A549 (cell line): ENCODE measurements around the gene FAM187B. TPM values are rescaled to one million over a fixed set of nuclear protein-coding genes. Genes with fewer than 3 reads are reported as not detected.

ENCODE experiments used
- ATAC-seq, 2 experiments: fragments of 200-7000 bp in 1 of 2; fragments of >200 bp in 1 of 2; cut with Nextera tagmentation in 1 of 2; cut with Tn5 transposase in 1 of 2; 3 replicates each; pipeline versions ENCODE4 v1.8.0 to v1.9.1; 2018 to 2020; ENCODE audit warnings: mild to moderate bottlenecking in 1 of 2, moderate library complexity in 1 of 2
- CTCF ChIA-PET: fragments of 300-600 bp; sonication (Branson Sonifier 250); formaldehyde crosslinking; extraction: SDS; loops from one replicate; lab custom pipeline; 2021; ENCODE audit warnings: antibody characterized with exemption, inconsistent platforms; lab: Yijun Ruan, JAX
- POLR2A ChIA-PET: fragments of 350-600 bp; formaldehyde crosslinking; extraction: SDS; loops from one replicate; lab custom pipeline; 2021; ENCODE audit warnings: antibody characterized with exemption, inconsistent platforms; lab: Yijun Ruan, JAX
- DNase-seq, 2 experiments: peaks; one replicate each; pipeline versions ENCODE4 v3.0.0 to v3.0.0-alpha.2; 2011 to 2016; ENCODE audit warnings: low read depth in 1 of 2, low spot score in 1 of 2
- FAIRE-seq: peaks from 2 replicates; lab custom pipeline; 2011; peaks lifted over from hg19 to GRCh38; lab: Jason Lieb, UNC
- H3K27ac ChIP-seq, 2 experiments: fragments of >200 bp; sonication (Bioruptor Twin); formaldehyde crosslinking; 3 replicates each; pipeline ENCODE4 v1.5.1; 2016 to 2017
- H3K4me1 ChIP-seq: fragments of >200 bp; sonication (Bioruptor Twin); formaldehyde crosslinking; 3 replicates; pipeline ENCODE4 v1.6.1; 2016
- H3K4me2 ChIP-seq: fragments of >200 bp; sonication (Bioruptor Twin); formaldehyde crosslinking; 3 replicates; pipeline ENCODE4 v1.6.1; 2016
- H3K4me3 ChIP-seq: fragments of >200 bp; sonication (Bioruptor Twin); formaldehyde crosslinking; 3 replicates; pipeline ENCODE4 v1.5.1; 2016
- H3K9me3 ChIP-seq: fragments of >200 bp; sonication (Bioruptor Twin); formaldehyde crosslinking; 3 replicates; pipeline ENCODE4 v1.6.1; 2016
- BCL3 ChIP-seq: fragments of >200 bp; sonication (Bioruptor Twin); formaldehyde crosslinking; IDR thresholded peaks from 3 replicates; pipeline ENCODE4 v1.6.1; 2016
- CBX2 ChIP-seq: fragments of 200-600 bp; sonication (generic); IDR thresholded peaks from 2 replicates; pipeline ENCODE4 v1.6.1; 2016; ENCODE audit warnings: low read depth, mild to moderate bottlenecking, borderline replicate concordance
- CBX8 ChIP-seq: fragments of 200-600 bp; sonication (generic); IDR thresholded peaks from 2 replicates; pipeline ENCODE4 v1.6.1; 2016
- CEBPB ChIP-seq, 2 experiments: fragments of >200 bp in 1 of 2; sonication (Bioruptor Twin) in 1 of 2; formaldehyde crosslinking in 1 of 2; IDR thresholded peaks; 2 replicates each; pipeline ENCODE4 v1.6.1; 2012 to 2016
- CHD4 ChIP-seq: fragments of 200-600 bp; sonication (generic); IDR thresholded peaks from 2 replicates; pipeline ENCODE4 v1.6.1; 2016; ENCODE audit warnings: antibody characterized with exemption, mild to moderate bottlenecking, borderline replicate concordance
- CTCF ChIP-seq: fragments of >200 bp; sonication (Bioruptor Twin); formaldehyde crosslinking; IDR thresholded peaks from 3 replicates; pipeline ENCODE4 v1.5.1; 2016
- EHF ChIP-seq: fragments of 250-450 bp; sonication (Bioruptor Pico); IDR thresholded peaks from 2 replicates; pipeline ENCODE4 v1.5.0; 2020; ENCODE audit warnings: mild to moderate bottlenecking
- EHMT2 ChIP-seq: fragments of 200-600 bp; sonication (generic); IDR thresholded peaks from 2 replicates; pipeline ENCODE4 v1.6.1; 2016; ENCODE audit warnings: antibody characterized with exemption, low read depth, mild to moderate bottlenecking, moderate library complexity
- EP300 ChIP-seq, 2 experiments: fragments of >200 bp; sonication (Bioruptor Twin); formaldehyde crosslinking; IDR thresholded peaks; 2 replicates in 1 of 2; 3 replicates in 1 of 2; pipeline ENCODE4 v1.6.1; 2016 to 2017
- FOXS1 ChIP-seq: fragments of 250-450 bp; sonication (Bioruptor Pico); IDR thresholded peaks from 2 replicates; pipeline ENCODE4 v1.5.0; 2020; ENCODE audit warnings: mild to moderate bottlenecking, moderate library complexity
- HDAC2 ChIP-seq: fragments of 200-600 bp; sonication (generic); IDR thresholded peaks from 2 replicates; pipeline ENCODE4 v1.6.1; 2016
- HOXA7 ChIP-seq: fragments of 250-450 bp; sonication (Bioruptor Pico); IDR thresholded peaks from 2 replicates; pipeline ENCODE4 v1.5.0; 2020; ENCODE audit warnings: mild to moderate bottlenecking, moderate library complexity
- JUNB ChIP-seq: fragments of >200 bp; sonication (Bioruptor Twin); formaldehyde crosslinking; IDR thresholded peaks from 2 replicates; pipeline ENCODE4 v1.6.1; 2016
- KDM1A ChIP-seq: fragments of 200-600 bp; sonication (generic); IDR thresholded peaks from 2 replicates; pipeline ENCODE4 v1.6.1; 2016; ENCODE audit warnings: low read depth, mild to moderate bottlenecking
- MAX ChIP-seq: IDR thresholded peaks from 2 replicates; pipeline ENCODE4 v1.6.1; 2012
- MAZ ChIP-seq: fragments of 150-350 bp; IDR thresholded peaks from 2 replicates; pipeline ENCODE4 v1.6.1; 2014; ENCODE audit warnings: antibody characterized with exemption, low read depth, low read length, borderline replicate concordance
- MYC ChIP-seq: IDR thresholded peaks from 2 replicates; pipeline ENCODE4 v1.6.1; 2012; ENCODE audit warnings: mild to moderate bottlenecking, inconsistent platforms, low read length, improper control_type of control experiment, borderline replicate concordance
- NPAS2 ChIP-seq: fragments of 250-450 bp; sonication (Bioruptor Pico); IDR thresholded peaks from 2 replicates; pipeline ENCODE4 v1.8.0; 2022; ENCODE audit warnings: mild to moderate bottlenecking, moderate library complexity, borderline replicate concordance
- NR3C1 ChIP-seq: fragments of >200 bp; sonication (Bioruptor Twin); formaldehyde crosslinking; IDR thresholded peaks from 3 replicates; pipeline ENCODE4 v1.6.1; 2017
- PHF8 ChIP-seq: fragments of 200-600 bp; sonication (generic); IDR thresholded peaks from 2 replicates; pipeline ENCODE4 v1.6.1; 2016; ENCODE audit warnings: low read depth, mild to moderate bottlenecking, antibody characterized with exemption, moderate library complexity, borderline replicate concordance
- RNF2 ChIP-seq: fragments of 200-600 bp; sonication (generic); IDR thresholded peaks from 2 replicates; pipeline ENCODE4 v1.6.1; 2016; ENCODE audit warnings: low read depth, mild to moderate bottlenecking, antibody characterized with exemption, moderate library complexity, borderline replicate concordance
- SREBF2 ChIP-seq: fragments of 450-650 bp; IDR thresholded peaks from 2 replicates; pipeline ENCODE4 v1.6.1; 2014; ENCODE audit warnings: mild to moderate bottlenecking, moderate library complexity
- TP53 ChIP-seq: fragments of 250-450 bp; sonication (Bioruptor Pico); IDR thresholded peaks from 2 replicates; pipeline ENCODE4 v1.5.0; 2021; ENCODE audit warnings: mild to moderate bottlenecking, moderate library complexity
- USF2 ChIP-seq: fragments of 450-650 bp; IDR thresholded peaks from 2 replicates; pipeline ENCODE4 v1.6.1; 2014; ENCODE audit warnings: antibody characterized with exemption
- ZNF302 ChIP-seq: fragments of 250-450 bp; sonication (Bioruptor Pico); IDR thresholded peaks from 2 replicates; pipeline ENCODE4 v1.9.0; 2021; ENCODE audit warnings: inconsistent platforms, mild to moderate bottlenecking, moderate library complexity
- ZSCAN20 ChIP-seq: fragments of 250-450 bp; sonication (Bioruptor Pico); IDR thresholded peaks from 2 replicates; pipeline ENCODE4 v1.8.0; 2022; ENCODE audit warnings: mild to moderate bottlenecking, moderate library complexity
- WGBS: methylation state at CpG from one replicate; pipeline ENCODE4 v1.1.6; 2017; ENCODE audit errors: missing lambda C conversion rate; 5-methylcytosine and 5-hydroxymethylcytosine counted together
- polyA plus RNA-seq, 4 experiments: library from polyadenylated mRNA; depleted of rRNA in 3 of 4; stranded (reverse); fragments of >200 nt; fragmentation: RNase III in 1 of 4; extraction: RNeasy Plus Mini Kit Qiagen cat#74134 plus additional on column Dnase treatment in 1 of 4; gene quantifications; 2 replicates in 3 of 4; 3 replicates in 1 of 4; pipeline ENCODE4 v1.2.3, GENCODE V29; 2011 to 2017

FAM187B gene
- polyA plus RNA-seq, 2 of the 4 experiments (the other 2 are of a cell fraction): not detected

- TF ChIP-seq CEBPB (IDR thresholded peaks at IDR 0.05) (no peak), MAZ (no peak)
These were observed 26.1 kb upstream of the FAM187B start (continued) for GRCh38 chr19:35254341-35255297.

GRCh38 chr19:35253316-35254286 lies 25.1 kb upstream of the FAM187B start:
- no peak overlapping the region for H3K4me3 ChIP-seq
- no peaks in the 10 kb centered on the region for H3K9me3 ChIP-seq
- POLR2A ChIA-PET: interaction anchor here (1.4 kb wide), 1 partner anchor 11 kb away, joined by 4 read pairs; no protein-coding TSS in a partner anchor
- peak; percentile 67 for FAIRE-seq
- DNase-seq: no peak
- ATAC-seq: no peak
- 69% methylated on average over 9 of the region's 9 CpGs for WGBS
- CTCF ChIA-PET: interaction anchor here (1.4 to 2.3 kb wide), 2 partner anchors 10 to 16 kb away, joined by 4 to 11 read pairs; no protein-coding TSS in a partner anchor
- no peak overlapping the region for H3K4me2 ChIP-seq
- no peak overlapping the region for H3K27ac ChIP-seq
- peaks cover 5% of the 10 kb centered on the region; the same call in 1 of the 3 replicates for H3K4me1 ChIP-seq
- TF ChIP-seq HOXA7 (CRISPR knock-in tag) (no peak), TP53 (no peak), MAX (no peak), KDM1A (no peak), MAZ (no peak), ZSCAN20 (CRISPR knock-in tag) (no peak), JUNB (no peak), EP300 (IDR thresholded peaks at IDR 0.05) (no peak), SREBF2 (no peak), HDAC2 (no peak), BCL3 (no peak), PHF8 (no peak), CTCF (no peak), EHMT2 (no peak), NPAS2 (CRISPR knock-in tag) (no peak), CBX2 (no peak)

GRCh38 chr19:35251456-35251855 lies 22.9 kb upstream of the FAM187B start:
- no peak for TF ChIP-seq CHD4
- TF ChIP-seq HOXA7 (CRISPR knock-in tag): no peak
- no peak for TF ChIP-seq CBX2
- no peak for TF ChIP-seq RNF2
- TF ChIP-seq CBX8: no peak
- TF ChIP-seq EHF (CRISPR knock-in tag): no peak
- TF ChIP-seq USF2: no peak
- TF ChIP-seq NPAS2 (CRISPR knock-in tag): no peak
- no peak for TF ChIP-seq HDAC2
- no peak for TF ChIP-seq ZNF302
- TF ChIP-seq FOXS1 (CRISPR knock-in tag): no peak
- no peak for TF ChIP-seq MAX
- TF ChIP-seq MYC: no peak
- no peak for TF ChIP-seq NR3C1
- WGBS: 40% methylated on average over 2 of the region's 2 CpGs
- H3K9me3 ChIP-seq: peaks cover 7% of the 10 kb centered on the region
- peaks cover 8% of the 10 kb centered on the region; the same call in 1 of the 3 replicates for H3K4me1 ChIP-seq
- no peak overlapping the region for H3K27ac ChIP-seq
- DNase-seq (no peak), FAIRE-seq (no peak), ATAC-seq (no peak)
- POLR2A ChIA-PET: no interaction called here
- no peak overlapping the region for H3K4me2 ChIP-seq
- no peak overlapping the region for H3K4me3 ChIP-seq
- CTCF ChIA-PET: interaction anchor here (0.9 to 2.6 kb wide), 7 partner anchors 10 to 137 kb away, joined by 3 to 9 read pairs (median 4); partner anchors contain the start of gene LGI4
